PC-3 (cell line): ENCODE measurements around the gene ISL2. TPM values are rescaled to one million over a fixed set of nuclear protein-coding genes. Genes with fewer than 3 reads are reported as not detected.
A peak's percentile ranks its signal among the peaks of the same experiment; 100 is the strongest.

ENCODE experiments used
- ATAC-seq: fragments of 200-7000 bp; cut with Tn5 transposase; 2 replicates; pipeline ENCODE4 v1.9.1; 2020; ENCODE audit warnings: mild to moderate bottlenecking, moderate library complexity
- BruUV-seq: library from RNA; stranded (reverse); fragments of 400-500 nt; replicated peaks from 2 replicates; lab custom pipeline; 2021; lab: Mats Ljungman, UMichigan
- CTCF ChIA-PET: fragments of 300-600 bp; sonication (Branson Sonifier 250); formaldehyde crosslinking; loops from one replicate; lab custom pipeline; 2022; ENCODE audit warnings: antibody characterized with exemption; lab: Charles Lee
- POLR2A ChIA-PET: fragments of 300-600 bp; sonication (Branson Sonifier 250); formaldehyde crosslinking; loops from one replicate; lab custom pipeline; 2022; ENCODE audit warnings: antibody characterized with exemption; ENCODE audit not compliant: unreplicated experiment; lab: Charles Lee
- DNase-seq: peaks from one replicate; pipeline ENCODE4 v3.0.0-alpha.2; 2015
- H2AFZ ChIP-seq: fragments of 300-600 bp; sonication (generic); 2 replicates; pipeline ENCODE4 v1.6.0; 2016; ENCODE audit warnings: antibody characterized with exemption, low read length
- H3F3A ChIP-seq: fragments of 300-600 bp; sonication (generic); one replicate; pipeline ENCODE4 v1.6.0; 2017; ENCODE audit warnings: antibody characterized with exemption, low read length, control low read depth, mild to moderate bottlenecking; ENCODE audit not compliant: unreplicated experiment
- H3K27ac ChIP-seq: fragments of 300-600 bp; sonication (generic); 2 replicates; pipeline ENCODE4 v1.5.1; 2016; ENCODE audit warnings: mild to moderate bottlenecking, low read length
- H3K27me3 ChIP-seq: fragments of 300-600 bp; sonication (generic); 2 replicates; pipeline ENCODE4 v1.6.1; 2016; ENCODE audit warnings: low read length, mixed read lengths
- H3K36me3 ChIP-seq: fragments of 300-600 bp; sonication (generic); 2 replicates; pipeline ENCODE4 v1.6.1; 2016; ENCODE audit warnings: low read depth, mixed run types, low read length, mixed read lengths
- H3K4me1 ChIP-seq: fragments of 300-600 bp; sonication (generic); 2 replicates; pipeline ENCODE4 v1.5.1; 2016; ENCODE audit warnings: low read length; ENCODE audit not compliant: insufficient read depth
- H3K4me2 ChIP-seq: fragments of 300-600 bp; sonication (generic); 2 replicates; pipeline ENCODE4 v1.6.0; 2016; ENCODE audit warnings: low read length
- H3K4me3 ChIP-seq: fragments of 300-600 bp; sonication (generic); 2 replicates; pipeline ENCODE4 v1.5.1; 2016; ENCODE audit warnings: mild to moderate bottlenecking, low read length, mixed read lengths
- H3K79me2 ChIP-seq: fragments of 300-600 bp; sonication (generic); 2 replicates; pipeline ENCODE4 v1.6.1; 2017; ENCODE audit warnings: low read length, mixed read lengths
- H3K9ac ChIP-seq: fragments of 300-600 bp; sonication (generic); 2 replicates; pipeline ENCODE4 v1.6.0; 2016; ENCODE audit warnings: mild to moderate bottlenecking, low read length
- H3K9me2 ChIP-seq: fragments of 300-600 bp; sonication (generic); replicated peaks from 2 replicates; pipeline ENCODE4 v1.6.1; 2016; ENCODE audit warnings: mixed run types, low read length, mixed read lengths
- H3K9me3 ChIP-seq: fragments of 300-600 bp; sonication (generic); 2 replicates; pipeline ENCODE4 v1.6.1; 2016; ENCODE audit warnings: low read length, mixed read lengths
- H4K20me1 ChIP-seq: fragments of 300-600 bp; sonication (generic); 2 replicates; pipeline ENCODE4 v1.6.1; 2016; ENCODE audit warnings: low read length, mixed read lengths
- CTCF ChIP-seq: fragments of 300-600 bp; sonication (generic); conservative IDR thresholded peaks from 2 replicates; pipeline ENCODE4 v1.5.1; 2017; ENCODE audit warnings: antibody characterized with exemption, low read depth, mild to moderate bottlenecking, low read length
- EZH2 ChIP-seq: fragments of 300-600 bp; sonication (generic); IDR thresholded peaks from one replicate; pipeline ENCODE4 v1.6.1; 2017; ENCODE audit warnings: antibody characterized with exemption, mild to moderate bottlenecking, low read length; ENCODE audit not compliant: unreplicated experiment
- EZH2phosphoT487 ChIP-seq: fragments of 300-600 bp; sonication (generic); IDR thresholded peaks from 2 replicates; pipeline ENCODE4 v1.6.1; 2018; ENCODE audit warnings: mild to moderate bottlenecking, antibody characterized with exemption, low read length, borderline replicate concordance
- intact Hi-C: fragments of 100-400 bp; cut with micrococcal nuclease; formaldehyde crosslinking; loops from 2 replicates; pipeline ENCODE4 v1.9.0; 2023
- total RNA-seq: library from RNA; depleted of rRNA; stranded (reverse); fragments of >200 nt; gene quantifications from 2 replicates; pipeline ENCODE4 v1.2.3, GENCODE V29; 2014

The ISL2 gene
- total RNA-seq, 1 experiment from 2014 or later: 3.6 TPM

DNA sequence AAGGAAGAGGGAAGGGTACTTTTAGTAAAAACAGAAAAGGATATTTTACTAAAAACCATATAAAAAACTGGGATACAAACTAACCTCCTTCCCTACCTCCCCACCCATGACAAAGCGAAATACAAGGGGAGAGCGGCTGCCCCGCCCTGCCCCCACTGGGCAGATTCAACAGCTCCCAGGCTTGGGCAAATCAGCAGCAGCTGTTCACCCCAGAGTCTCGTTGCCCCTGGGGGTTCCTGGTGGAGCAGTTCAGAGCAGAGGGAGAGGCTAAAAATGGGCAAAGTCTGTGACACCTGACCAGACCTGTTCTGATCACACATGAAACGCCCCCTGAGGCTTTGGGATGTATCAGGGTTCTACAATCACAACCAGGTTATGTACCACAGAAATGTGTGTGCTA lies 22.8 kb upstream of the ISL2 start:
- H3K4me1 ChIP-seq: peaks cover 45% of the 10 kb centered on the region
- peak overlapping the region; percentile 81 for H3K9ac ChIP-seq
- H3K9me3 ChIP-seq: no peaks in the 10 kb centered on the region
- peak overlapping the region; percentile 74 for H3K4me2 ChIP-seq
- no peaks in the 10 kb centered on the region for H3K36me3 ChIP-seq
- intact Hi-C loops: loop anchor here (2.0 kb wide), 1 partner anchor 23 kb away; the partner anchor contains the start of gene ISL2
- H3F3A ChIP-seq: peaks cover 11% of the 10 kb centered on the region
- H3K27me3 ChIP-seq: no peaks in the 10 kb centered on the region
- ATAC-seq (no peak), DNase-seq (peak; percentile 60)
- no peak for TF ChIP-seq CTCF
- TF ChIP-seq EZH2phosphoT487: no peak
- TF ChIP-seq EZH2: no peak
- H3K27ac ChIP-seq: peak overlapping the region; percentile 96
- BruUV-seq: no TSS peak
- H2AFZ ChIP-seq: 0 out of 2 replicates have a peak overlapping the region, but pooled peaks have one; percentile 4
- no peak overlapping the region for H3K4me3 ChIP-seq
- H3K79me2 ChIP-seq: peaks cover 26% of the 10 kb centered on the region
- H4K20me1 ChIP-seq: peaks cover 4% of the 10 kb centered on the region; the same call in 1 of the 2 replicates
- no peaks in the 10 kb centered on the region for H3K9me2 ChIP-seq
- CTCF ChIA-PET: interaction anchor here (0.6 kb wide), 1 partner anchor 23 kb away, joined by 13 read pairs; the partner anchor contains the start of gene ISL2
- POLR2A ChIA-PET: no interaction called here

- no peak overlapping the region for H3K9ac ChIP-seq
- H3K4me3 ChIP-seq: no peak overlapping the region
- BruUV-seq: no TSS peak
- TF ChIP-seq EZH2: no peak
- TF ChIP-seq CTCF: no peak
- TF ChIP-seq EZH2phosphoT487: no peak
- intact Hi-C loops: no loop called here
- no peaks in the 10 kb centered on the region for H3K36me3 ChIP-seq
- CTCF ChIA-PET: no interaction called here
- peaks cover 8% of the 10 kb centered on the region; the same call in 1 of the 2 replicates for H3K4me1 ChIP-seq
- H3K27ac ChIP-seq: no peak overlapping the region
- peak; percentile 45 for DNase-seq
- H3F3A ChIP-seq: no peaks in the 10 kb centered on the region
- no peak overlapping the region for H2AFZ ChIP-seq
- no peak for ATAC-seq
- H3K4me2 ChIP-seq: no peak overlapping the region
- no peaks in the 10 kb centered on the region for H3K9me3 ChIP-seq
- POLR2A ChIA-PET: no interaction called here
- H3K79me2 ChIP-seq: no peaks in the 10 kb centered on the region
- no peaks in the 10 kb centered on the region for H3K9me2 ChIP-seq
- H3K27me3 ChIP-seq: no peaks in the 10 kb centered on the region
- no peaks in the 10 kb centered on the region for H4K20me1 ChIP-seq
Observed at GRCh38 chr15:76320012-76320411, 16.6 kb upstream of the ISL2 start.

DNA sequence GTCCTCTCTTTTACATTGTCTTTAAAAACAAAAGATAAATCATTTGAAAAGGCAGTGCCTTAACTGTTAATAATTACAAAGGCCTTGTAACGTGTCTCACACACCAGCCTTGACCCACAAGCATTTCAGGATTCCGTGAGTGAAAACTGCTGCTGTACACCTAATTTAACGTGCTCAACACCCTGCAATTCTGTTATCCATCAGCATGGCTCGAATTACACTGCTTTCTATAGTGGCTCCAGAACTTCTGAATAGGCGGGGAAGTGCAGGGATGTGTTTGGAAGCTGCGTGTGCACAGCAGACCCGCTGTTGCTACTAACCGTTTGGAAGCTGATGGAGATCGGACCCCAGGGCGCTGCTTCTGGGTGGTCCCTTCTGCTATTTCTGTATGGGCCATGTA lies 15.4 kb upstream of the ISL2 start:
- Histone ChIP-seq H3K4me2 (no peak overlapping the region), H3K27me3 (no peaks in the 10 kb centered on the region), H3K79me2 (no peaks in the 10 kb centered on the region), H3F3A (no peaks in the 10 kb centered on the region), H3K4me1 (peaks cover 7% of the 10 kb centered on the region; the same call in 1 of the 2 replicates), H4K20me1 (no peaks in the 10 kb centered on the region), H3K36me3 (no peaks in the 10 kb centered on the region), H3K9me3 (no peaks in the 10 kb centered on the region), H3K9ac (no peak overlapping the region), H3K9me2 (no peaks in the 10 kb centered on the region), H2AFZ (no peak overlapping the region), H3K4me3 (no peak overlapping the region), H3K27ac (no peak overlapping the region)
- DNase-seq (no peak), ATAC-seq (no peak)
- CTCF ChIA-PET: no interaction called here
- TF ChIP-seq EZH2 (no peak), CTCF (no peak), EZH2phosphoT487 (no peak)
- POLR2A ChIA-PET: no interaction called here
- intact Hi-C loops: no loop called here
- no TSS peak for BruUV-seq
